Measurements from ENCODE around the gene HEPACAM.

Gene HEPACAM

DNA sequence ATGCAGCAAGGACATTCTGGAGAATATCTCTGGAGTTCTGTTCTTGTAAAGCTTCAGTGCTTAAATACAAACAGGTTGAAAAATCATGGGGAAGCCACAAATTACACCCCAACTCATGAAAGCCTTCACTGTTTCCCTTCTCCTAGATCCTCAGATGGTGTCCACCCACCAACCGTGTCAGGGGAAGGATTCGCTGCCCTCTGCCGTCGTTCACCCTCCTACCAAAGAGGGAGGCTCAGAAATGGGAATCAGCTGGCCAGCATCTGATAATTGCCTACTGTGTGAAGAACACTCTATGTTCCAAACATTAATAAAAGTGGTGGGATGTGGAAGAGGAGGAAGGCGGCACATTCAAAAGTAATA, 7.4 kb upstream of the HEPACAM start:
- Histone ChIP-seq H3K9me3 (ENCODE audit: control insufficient read depth in 2 of 2, low read length in 2 of 2) (no peaks in the 10 kb centered on the region), H3K27me3 (ENCODE audit: control insufficient read depth in 1 of 2, insufficient read depth in 2 of 2, low read length in 2 of 2) (no peaks in the 10 kb centered on the region), H3K36me3 (ENCODE audit: control insufficient read depth in 2 of 2, insufficient read depth in 2 of 2, low read length in 2 of 2) (no peaks in the 10 kb centered on the region), H3K4me3 (ENCODE audit: low read length in 2 of 2) (no peak overlapping the region), H3K9ac (ENCODE audit: low read length in 2 of 2) (no peak overlapping the region), H3K27ac (ENCODE audit: low read length) (no peak overlapping the region), H3K4me1 (ENCODE audit: control insufficient read depth, insufficient read depth, low read length) (no peaks in the 10 kb centered on the region)

DNA sequence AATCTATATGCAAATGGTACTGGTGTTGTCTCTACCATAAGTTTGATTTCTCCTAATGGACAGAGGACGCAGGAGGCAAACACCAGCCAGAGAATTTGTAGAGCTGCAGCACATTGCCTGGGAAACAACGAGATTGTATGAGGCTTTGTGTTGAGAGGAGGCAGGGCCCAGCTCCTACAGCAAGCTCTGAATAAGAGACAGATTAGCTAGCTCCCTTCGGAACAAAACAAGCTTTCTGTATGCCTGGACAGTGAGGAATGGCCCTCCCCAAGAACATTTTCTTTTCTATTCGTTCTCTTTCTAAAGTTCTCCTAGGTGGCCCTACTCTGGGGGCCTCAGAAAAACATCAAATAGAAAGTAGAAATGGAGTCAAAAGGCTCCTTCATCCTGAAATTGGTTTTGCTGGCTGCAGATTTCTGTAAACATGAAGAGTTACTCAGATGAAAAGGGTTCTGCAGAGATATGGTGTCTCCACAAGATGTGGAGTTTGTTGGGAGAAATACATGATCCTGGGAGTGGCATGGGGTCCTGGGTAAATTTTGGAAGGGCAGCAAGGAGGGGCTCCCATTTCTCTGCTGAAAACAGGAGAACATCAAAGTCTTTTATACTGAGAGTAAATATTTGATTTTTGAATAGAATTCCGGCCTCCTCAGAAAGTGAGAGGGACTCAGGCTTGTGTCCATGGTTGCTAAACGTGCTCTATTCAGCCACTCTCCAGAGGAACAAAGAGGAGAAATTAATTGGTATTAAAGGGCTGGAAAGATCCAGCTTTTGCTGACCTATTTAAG, 6.8 kb upstream of the HEPACAM start:
- H3K27ac ChIP-seq (ENCODE audit: low read length) = no peak overlapping the region
- H3K27me3 ChIP-seq (ENCODE audit: control insufficient read depth in 1 of 2, insufficient read depth in 2 of 2, low read length in 2 of 2) = no peaks in the 10 kb centered on the region
- H3K4me1 ChIP-seq (ENCODE audit: control insufficient read depth, insufficient read depth, low read length) = no peaks in the 10 kb centered on the region
- H3K36me3 ChIP-seq (ENCODE audit: control insufficient read depth in 2 of 2, insufficient read depth in 2 of 2, low read length in 2 of 2) = no peaks in the 10 kb centered on the region
- H3K9me3 ChIP-seq (ENCODE audit: control insufficient read depth in 2 of 2, low read length in 2 of 2) = no peaks in the 10 kb centered on the region
- H3K9ac ChIP-seq (ENCODE audit: low read length in 2 of 2) = no peak overlapping the region
- H3K4me3 ChIP-seq (ENCODE audit: low read length in 2 of 2) = no peak overlapping the region

DNA sequence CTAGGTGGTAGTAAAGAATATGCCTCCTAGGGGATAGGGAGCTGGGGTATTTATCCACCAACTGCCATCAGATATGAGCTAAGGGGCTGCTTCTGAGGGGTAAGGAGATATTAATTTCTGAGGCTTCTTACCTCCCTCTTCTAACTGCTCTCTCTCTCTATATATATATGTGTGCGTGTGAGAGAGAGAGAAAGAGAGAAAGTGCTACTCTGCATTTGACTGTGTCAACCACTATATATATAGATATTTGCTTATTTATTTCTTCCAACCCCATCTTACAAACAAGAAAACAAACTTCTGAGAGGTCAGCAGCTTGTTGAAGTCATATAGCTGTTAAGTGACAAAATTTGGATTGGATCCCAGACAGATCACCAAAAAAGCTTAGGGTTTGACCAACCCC, 5.9 kb upstream of the HEPACAM start:
- H3K27me3 ChIP-seq (ENCODE audit: control insufficient read depth in 1 of 2, insufficient read depth in 2 of 2, low read length in 2 of 2) = no peaks in the 10 kb centered on the region

DNA sequence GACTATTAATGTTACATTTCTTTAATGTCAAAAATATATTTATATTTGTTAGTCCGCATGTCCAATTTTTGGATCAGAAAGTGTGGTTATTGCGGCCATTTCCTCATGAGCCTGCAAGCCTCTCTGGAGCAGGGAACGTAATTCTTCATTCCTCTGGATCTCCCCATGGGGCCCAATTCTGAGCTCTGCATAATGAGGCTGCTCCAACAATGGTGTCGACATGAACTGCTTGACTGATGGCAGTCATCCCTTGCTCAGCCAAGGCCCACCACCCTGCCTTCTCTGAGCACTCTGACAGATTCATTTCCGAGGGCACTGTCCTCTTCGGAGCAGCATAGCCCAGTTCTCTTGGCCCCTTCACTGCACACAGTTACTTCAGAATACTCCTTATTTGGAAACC, 3.1 kb upstream of the HEPACAM start:
- Histone ChIP-seq H3K9ac (ENCODE audit: low read length in 2 of 2) (no peak overlapping the region), H3K36me3 (ENCODE audit: control insufficient read depth in 2 of 2, insufficient read depth in 2 of 2, low read length in 2 of 2) (no peaks in the 10 kb centered on the region), H3K27ac (ENCODE audit: low read length) (no peak overlapping the region), H3K9me3 (ENCODE audit: control insufficient read depth in 2 of 2, low read length in 2 of 2) (no peaks in the 10 kb centered on the region), H3K4me3 (ENCODE audit: low read length in 2 of 2) (no peak overlapping the region), H3K27me3 (ENCODE audit: control insufficient read depth in 1 of 2, insufficient read depth in 2 of 2, low read length in 2 of 2) (peaks cover 0 to 5% of the 10 kb centered on the region in 2 donors), H3K4me1 (ENCODE audit: control insufficient read depth, insufficient read depth, low read length) (no peaks in the 10 kb centered on the region)

More for the DNA sequence above, 5.9 kb upstream of the HEPACAM start:
- Histone ChIP-seq H3K4me1 (ENCODE audit: control insufficient read depth, insufficient read depth, low read length) (no peaks in the 10 kb centered on the region), H3K36me3 (ENCODE audit: control insufficient read depth in 2 of 2, insufficient read depth in 2 of 2, low read length in 2 of 2) (no peaks in the 10 kb centered on the region), H3K27ac (ENCODE audit: low read length) (no peak overlapping the region), H3K9ac (ENCODE audit: low read length in 2 of 2) (no peak overlapping the region), H3K9me3 (ENCODE audit: control insufficient read depth in 2 of 2, low read length in 2 of 2) (no peaks in the 10 kb centered on the region), H3K4me3 (ENCODE audit: low read length in 2 of 2) (no peak overlapping the region)

DNA sequence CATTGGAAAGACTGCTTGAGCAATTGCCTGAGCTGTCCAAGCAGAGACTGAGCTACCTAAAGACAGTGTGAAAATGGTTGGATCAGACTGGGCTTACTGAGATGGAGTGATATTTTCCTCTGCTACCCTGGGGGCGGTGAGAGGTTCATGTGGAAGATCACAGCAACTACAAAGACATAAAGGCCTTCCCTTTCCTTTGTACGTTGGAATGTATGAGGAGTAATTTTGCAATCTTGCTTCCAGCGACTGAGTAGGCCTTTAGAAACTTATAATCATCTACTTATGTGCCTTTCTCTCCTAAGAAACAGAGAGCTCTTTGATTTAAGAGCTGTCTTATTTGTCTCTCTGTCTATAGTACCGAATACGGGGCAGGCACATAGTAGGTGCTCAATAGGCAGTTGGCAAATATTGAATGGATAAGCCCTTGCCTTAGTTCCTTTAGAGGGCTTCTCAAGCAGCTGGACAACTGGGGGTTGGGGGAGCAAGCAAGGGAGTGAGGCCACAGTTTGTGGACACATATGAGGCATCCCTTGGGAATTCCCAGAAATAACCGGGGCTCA, 2.4 kb upstream of the HEPACAM start:
- H3K36me3 ChIP-seq (ENCODE audit: control insufficient read depth in 2 of 2, insufficient read depth in 2 of 2, low read length in 2 of 2) = no peaks in the 10 kb centered on the region
- no peak overlapping the region for H3K4me3 ChIP-seq (ENCODE audit: low read length in 2 of 2)
- no peaks in the 10 kb centered on the region for H3K9me3 ChIP-seq (ENCODE audit: control insufficient read depth in 2 of 2, low read length in 2 of 2)
- H3K4me1 ChIP-seq (ENCODE audit: control insufficient read depth, insufficient read depth, low read length) = no peaks in the 10 kb centered on the region
- peaks cover 0 to 5% of the 10 kb centered on the region in 2 donors for H3K27me3 ChIP-seq (ENCODE audit: control insufficient read depth in 1 of 2, insufficient read depth in 2 of 2, low read length in 2 of 2)
- no peak overlapping the region for H3K9ac ChIP-seq (ENCODE audit: low read length in 2 of 2)
- H3K27ac ChIP-seq (ENCODE audit: low read length) = no peak overlapping the region

DNA sequence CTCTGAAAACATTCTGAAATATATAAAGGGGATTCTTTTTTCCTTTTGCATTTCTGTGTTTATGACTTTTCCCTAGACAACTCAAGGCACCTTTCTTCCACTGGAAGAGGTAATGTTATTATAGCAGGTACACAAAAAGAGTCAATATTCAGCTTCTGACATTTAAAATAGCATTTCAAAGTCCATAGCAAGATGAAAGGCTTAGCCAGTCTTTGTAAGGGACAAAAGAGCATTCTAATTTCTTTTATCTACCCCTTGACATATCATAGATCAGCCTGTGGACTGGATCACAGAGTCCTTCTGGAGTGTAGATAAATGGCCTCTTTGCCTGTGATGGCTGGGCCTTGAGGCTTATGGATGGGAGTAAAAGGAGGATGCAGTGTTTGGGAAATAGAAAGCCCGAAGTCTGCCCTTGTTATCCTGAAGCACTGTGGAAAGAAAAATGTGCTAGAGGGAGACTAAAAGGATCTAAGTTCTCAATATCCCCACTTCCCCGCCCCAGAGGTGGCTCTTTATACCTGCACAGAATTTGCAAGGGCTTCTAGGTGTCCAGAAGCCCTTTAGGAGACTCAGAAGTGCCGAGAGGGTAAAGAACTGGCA, 1.6 kb upstream of the HEPACAM start:
- Histone ChIP-seq H3K27me3 (ENCODE audit: control insufficient read depth in 1 of 2, insufficient read depth in 2 of 2, low read length in 2 of 2) (peaks cover 0 to 5% of the 10 kb centered on the region in 2 donors), H3K9ac (ENCODE audit: low read length in 2 of 2) (no peak overlapping the region), H3K27ac (ENCODE audit: low read length) (no peak overlapping the region), H3K4me3 (ENCODE audit: low read length in 2 of 2) (no peak overlapping the region), H3K9me3 (ENCODE audit: control insufficient read depth in 2 of 2, low read length in 2 of 2) (no peaks in the 10 kb centered on the region), H3K36me3 (ENCODE audit: control insufficient read depth in 2 of 2, insufficient read depth in 2 of 2, low read length in 2 of 2) (no peaks in the 10 kb centered on the region), H3K4me1 (ENCODE audit: control insufficient read depth, insufficient read depth, low read length) (no peaks in the 10 kb centered on the region)

DNA sequence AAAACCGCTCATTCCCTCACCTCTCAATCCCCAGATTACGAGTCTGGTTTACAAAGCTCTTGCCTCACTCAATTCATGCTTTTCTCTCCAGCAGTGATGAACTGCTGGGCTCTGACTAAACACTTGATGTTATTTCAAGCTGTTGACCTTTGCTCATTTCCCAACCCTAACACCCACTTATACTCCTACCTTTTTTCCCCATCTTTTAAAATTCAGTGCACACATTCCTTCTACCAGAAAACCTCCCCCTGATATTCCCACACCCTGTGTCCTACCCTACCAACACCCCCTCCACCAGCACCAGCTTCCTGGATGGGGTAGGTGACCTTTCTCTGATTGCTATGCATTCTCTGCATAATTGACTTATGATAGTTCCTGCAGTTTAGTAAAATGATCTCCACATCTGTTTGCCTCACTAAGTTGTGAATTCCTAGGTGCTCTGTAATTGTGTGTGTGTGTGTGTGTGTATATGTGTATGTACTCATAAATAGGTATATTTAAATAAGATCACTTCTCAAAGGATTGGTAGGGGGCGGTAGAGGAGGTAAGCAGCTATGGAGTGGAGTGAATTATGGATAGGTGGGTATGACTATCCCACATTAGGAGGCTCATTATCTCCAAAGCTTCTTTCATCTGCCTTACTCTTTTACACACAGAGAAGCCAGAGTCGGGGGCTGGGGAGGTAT, 842 bp downstream of the HEPACAM start:
- Histone ChIP-seq H3K4me3 (ENCODE audit: low read length in 2 of 2) (no peak overlapping the region), H3K9me3 (ENCODE audit: control insufficient read depth in 2 of 2, low read length in 2 of 2) (no peaks in the 10 kb centered on the region), H3K27ac (ENCODE audit: low read length) (no peak overlapping the region), H3K9ac (ENCODE audit: low read length in 2 of 2) (no peak overlapping the region), H3K4me1 (ENCODE audit: control insufficient read depth, insufficient read depth, low read length) (no peaks in the 10 kb centered on the region), H3K27me3 (ENCODE audit: control insufficient read depth in 1 of 2, insufficient read depth in 2 of 2, low read length in 2 of 2) (peaks cover 0 to 5% of the 10 kb centered on the region in 2 donors), H3K36me3 (ENCODE audit: control insufficient read depth in 2 of 2, insufficient read depth in 2 of 2, low read length in 2 of 2) (no peaks in the 10 kb centered on the region)

DNA sequence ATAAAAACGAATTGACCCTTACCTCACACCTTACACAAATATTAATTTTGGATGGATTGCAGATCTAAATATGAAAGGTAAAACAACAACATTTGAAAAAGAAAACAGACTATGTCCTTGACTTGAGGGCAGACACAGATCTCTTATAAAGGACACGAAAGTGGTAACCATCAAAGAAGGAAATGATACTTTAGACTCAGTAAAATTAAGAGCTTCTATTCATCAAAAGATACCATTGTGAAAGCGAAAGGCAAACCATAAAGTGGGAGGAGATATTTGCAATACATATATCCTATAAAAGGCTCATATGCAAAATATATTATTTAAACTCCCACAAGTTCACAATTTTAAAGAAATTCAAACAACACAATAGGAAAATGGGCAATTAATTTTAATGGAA, 5.0 kb downstream of the HEPACAM start:
- Histone ChIP-seq H3K9me3 (ENCODE audit: control insufficient read depth in 2 of 2, low read length in 2 of 2) (no peaks in the 10 kb centered on the region), H3K27ac (ENCODE audit: low read length) (no peak overlapping the region), H3K4me3 (ENCODE audit: low read length in 2 of 2) (no peak overlapping the region), H3K27me3 (ENCODE audit: control insufficient read depth in 1 of 2, insufficient read depth in 2 of 2, low read length in 2 of 2) (peaks cover 0 to 5% of the 10 kb centered on the region in 2 donors), H3K4me1 (ENCODE audit: control insufficient read depth, insufficient read depth, low read length) (no peaks in the 10 kb centered on the region), H3K9ac (ENCODE audit: low read length in 2 of 2) (no peak overlapping the region), H3K36me3 (ENCODE audit: control insufficient read depth in 2 of 2, insufficient read depth in 2 of 2, low read length in 2 of 2) (no peaks in the 10 kb centered on the region)

DNA sequence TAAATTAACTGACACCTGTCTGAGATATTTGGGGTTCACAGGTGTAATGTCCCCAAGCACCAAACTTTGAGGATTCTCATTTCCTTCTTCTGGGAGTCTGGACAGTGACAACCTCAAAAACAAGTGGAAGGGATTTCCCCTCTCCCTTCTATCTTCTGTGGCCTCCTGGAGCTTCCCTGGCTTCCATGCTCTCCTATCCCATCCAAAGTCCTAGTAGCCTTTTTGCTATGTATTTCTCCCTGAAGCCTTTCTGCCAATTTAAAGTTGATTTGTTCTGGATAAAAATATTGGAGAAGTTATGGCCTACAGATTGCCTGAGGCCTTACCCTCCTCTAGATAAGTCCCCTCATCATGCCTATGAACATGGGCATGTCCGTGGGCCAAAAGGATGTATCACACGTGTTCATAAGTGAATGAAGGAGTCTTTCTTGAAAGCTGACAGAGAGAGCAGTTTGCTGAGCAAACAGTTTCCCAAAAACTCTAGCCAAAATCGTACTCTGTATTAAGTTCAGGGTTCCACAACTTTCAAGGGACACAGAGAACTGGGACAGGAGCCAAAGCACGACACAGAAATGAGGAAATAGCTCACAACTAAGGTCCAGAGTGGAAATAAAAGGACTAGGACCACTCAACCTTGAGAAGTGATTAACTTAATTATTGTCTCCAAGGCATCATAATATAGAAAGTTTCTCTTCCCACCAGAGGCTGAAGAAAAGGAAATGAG, 6.7 kb downstream of the HEPACAM start:
- no peak overlapping the region for H3K4me3 ChIP-seq (ENCODE audit: low read length in 2 of 2)
- H3K9me3 ChIP-seq (ENCODE audit: control insufficient read depth in 2 of 2, low read length in 2 of 2) = no peaks in the 10 kb centered on the region
- no peak overlapping the region for H3K9ac ChIP-seq (ENCODE audit: low read length in 2 of 2)
- H3K27ac ChIP-seq (ENCODE audit: low read length) = no peak overlapping the region
- H3K36me3 ChIP-seq (ENCODE audit: control insufficient read depth in 2 of 2, insufficient read depth in 2 of 2, low read length in 2 of 2) = no peaks in the 10 kb centered on the region
- no peaks in the 10 kb centered on the region for H3K27me3 ChIP-seq (ENCODE audit: control insufficient read depth in 1 of 2, insufficient read depth in 2 of 2, low read length in 2 of 2)
- H3K4me1 ChIP-seq (ENCODE audit: control insufficient read depth, insufficient read depth, low read length) = no peaks in the 10 kb centered on the region

DNA sequence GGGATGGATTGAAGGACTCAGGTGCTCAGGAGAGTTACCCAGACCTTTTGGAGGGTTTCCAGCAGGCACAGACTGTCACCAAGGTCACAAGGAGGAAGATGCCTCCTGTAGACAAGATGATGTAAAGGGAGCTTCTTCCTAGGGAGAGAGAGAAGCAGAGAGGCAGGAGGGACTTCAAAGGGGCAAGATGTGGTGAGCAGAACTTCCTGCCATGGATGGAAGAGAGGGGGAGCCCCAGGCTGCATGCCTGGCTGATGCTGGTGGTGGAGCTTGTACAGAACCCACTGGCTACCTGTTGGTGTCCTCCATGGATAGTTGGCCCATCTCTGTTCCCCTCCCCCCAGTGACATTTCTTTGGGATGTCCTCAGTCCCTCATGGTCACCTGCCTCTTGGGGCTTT, 12.6 kb downstream of the HEPACAM start:
- Histone ChIP-seq H3K4me3 (ENCODE audit: low read length in 2 of 2) (no peak overlapping the region), H3K36me3 (ENCODE audit: control insufficient read depth in 2 of 2, insufficient read depth in 2 of 2, low read length in 2 of 2) (no peaks in the 10 kb centered on the region), H3K9ac (ENCODE audit: low read length in 2 of 2) (no peak overlapping the region), H3K9me3 (ENCODE audit: control insufficient read depth in 2 of 2, low read length in 2 of 2) (no peaks in the 10 kb centered on the region), H3K27me3 (ENCODE audit: control insufficient read depth in 1 of 2, insufficient read depth in 2 of 2, low read length in 2 of 2) (peaks cover 8 to 13% of the 10 kb centered on the region in 2 donors), H3K4me1 (ENCODE audit: control insufficient read depth, insufficient read depth, low read length) (peaks cover 4% of the 10 kb centered on the region), H3K27ac (ENCODE audit: low read length) (no peak overlapping the region)
